T-helper 2 cell treated with Interferon-gamma antibody and Interleukin-4, amounts not matched to agents 100 ng/mL and 5 ng/mL, for 36 hours (primary cell): ENCODE measurements around the gene CAMK2G. TPM values are rescaled to one million over a fixed set of nuclear protein-coding genes. Genes with fewer than 3 reads are reported as not detected.
"Not testable (repeated sequence)": the region's sequence is repeated elsewhere in the genome, so short reads cannot be mapped to it uniquely, and the experiment has no call there.

Source experiments
- intact Hi-C: fragments of 100-400 bp; cut with micrococcal nuclease; formaldehyde crosslinking; loops from one replicate; pipeline ENCODE4 v1.15.1; 2023
- total RNA-seq: library from RNA; stranded (reverse); gene quantifications from 2 replicates; pipeline ENCODE4 v1.2.3, GENCODE V29; 2022

CAMK2G gene
- total RNA-seq, 1 donor from 2014 or later = 52.5 TPM

DNA sequence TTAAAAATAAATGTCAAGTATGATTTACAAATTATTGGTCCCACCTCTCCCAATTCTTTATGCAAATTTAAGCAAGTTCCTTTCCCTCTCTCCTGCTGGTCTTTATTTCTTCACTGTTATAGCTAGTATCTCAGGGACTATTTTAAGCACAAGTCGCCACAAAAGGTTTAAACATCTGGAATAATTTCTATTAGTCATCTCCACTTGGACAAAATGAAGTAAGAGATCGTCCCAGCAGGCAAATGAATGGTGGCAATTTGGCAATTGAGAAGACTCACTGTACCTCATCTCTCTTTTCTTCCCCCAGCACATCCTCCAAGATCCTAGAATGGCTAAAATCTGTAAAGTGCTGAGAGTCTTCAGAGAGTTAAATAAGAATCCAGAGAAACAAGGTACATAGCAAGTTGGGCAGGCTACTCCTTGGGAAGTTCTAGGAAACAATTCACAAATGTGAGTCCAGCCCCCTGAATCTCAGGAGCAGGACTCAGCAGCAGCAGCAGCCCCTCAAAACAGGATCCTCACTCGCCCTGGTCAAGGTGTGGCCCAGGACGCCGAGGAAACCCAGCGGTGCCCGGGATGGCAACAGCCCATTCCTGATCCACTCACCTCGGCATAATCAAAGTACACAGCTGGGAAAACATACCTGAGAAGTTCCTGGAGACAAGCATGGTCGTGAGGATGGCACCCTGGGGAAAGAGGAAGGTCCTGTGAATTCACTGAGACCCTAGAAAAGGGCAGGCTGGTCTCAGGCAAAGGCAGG is 32.6 kb downstream of the CAMK2G start:
- intact Hi-C loops = no loop called here

DNA sequence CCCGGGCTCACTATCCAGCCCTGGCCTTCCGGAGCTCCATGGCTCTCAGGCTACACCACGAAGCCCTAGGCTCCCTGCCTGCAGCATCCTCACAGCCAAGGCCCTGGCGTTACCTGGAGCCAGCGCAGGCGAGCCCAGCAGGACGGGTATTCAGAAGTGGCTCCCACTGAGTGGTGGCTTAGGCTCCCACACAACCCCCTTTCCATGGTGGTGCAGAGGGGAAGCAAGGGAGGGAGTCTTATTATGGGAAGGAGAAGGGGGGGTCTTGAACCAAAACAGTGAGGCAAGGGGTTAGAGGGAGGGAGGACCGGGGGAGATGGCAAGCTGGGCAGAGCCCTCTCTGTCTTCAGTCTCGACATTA is 33.3 kb downstream of the CAMK2G start:
- intact Hi-C loops = no loop called here

DNA sequence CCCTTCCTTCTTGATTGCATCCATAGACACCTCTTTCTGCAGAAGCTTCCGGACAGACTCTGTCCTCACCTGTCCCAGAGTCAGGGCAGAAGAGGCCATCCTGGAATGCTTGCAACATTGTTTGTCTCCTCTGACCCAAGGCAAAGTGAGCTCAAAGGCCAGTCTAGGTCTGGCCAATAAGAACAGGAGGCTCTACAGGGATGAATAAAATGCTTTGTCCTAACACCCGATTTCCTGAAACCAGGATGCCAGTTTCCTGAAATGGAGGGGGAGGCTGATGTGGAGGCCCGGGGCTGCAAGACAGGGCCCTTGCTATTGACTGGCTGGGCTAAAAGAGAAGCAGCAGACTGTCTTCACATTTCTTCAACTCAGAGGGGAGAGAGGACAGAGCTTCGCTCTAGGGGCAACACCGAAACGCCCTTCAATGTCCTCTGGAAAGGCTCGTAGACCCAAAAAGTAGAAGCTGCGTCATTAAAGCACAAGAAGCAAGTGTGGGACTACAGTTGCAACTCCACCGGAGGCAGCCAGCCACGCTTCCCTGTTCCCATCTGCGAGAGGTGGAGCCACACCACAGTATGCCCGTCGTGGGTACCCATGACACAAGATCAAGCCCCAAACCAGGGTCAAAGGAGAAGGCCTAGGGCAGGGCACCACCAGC is 33.8 kb downstream of the CAMK2G start:
- intact Hi-C loops = no loop called here

DNA sequence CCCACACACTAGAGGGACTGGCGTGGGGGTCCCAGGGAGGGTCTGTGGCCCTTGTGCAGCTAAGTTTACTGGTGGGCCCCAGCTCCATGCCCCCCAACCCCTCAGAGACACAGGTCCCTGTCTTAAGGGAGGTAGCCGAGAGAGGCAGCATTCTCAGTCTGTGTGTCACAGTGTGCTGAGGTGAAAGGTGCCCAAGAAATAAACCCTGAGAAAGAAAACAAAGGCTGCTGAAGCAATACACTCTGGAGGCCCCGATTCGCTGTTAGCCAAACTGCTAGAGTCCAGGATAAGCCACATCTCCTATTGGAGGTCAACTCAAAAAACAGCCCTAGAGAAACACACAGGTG is 34.3 kb downstream of the CAMK2G start:
- intact Hi-C loops = no loop called here

DNA sequence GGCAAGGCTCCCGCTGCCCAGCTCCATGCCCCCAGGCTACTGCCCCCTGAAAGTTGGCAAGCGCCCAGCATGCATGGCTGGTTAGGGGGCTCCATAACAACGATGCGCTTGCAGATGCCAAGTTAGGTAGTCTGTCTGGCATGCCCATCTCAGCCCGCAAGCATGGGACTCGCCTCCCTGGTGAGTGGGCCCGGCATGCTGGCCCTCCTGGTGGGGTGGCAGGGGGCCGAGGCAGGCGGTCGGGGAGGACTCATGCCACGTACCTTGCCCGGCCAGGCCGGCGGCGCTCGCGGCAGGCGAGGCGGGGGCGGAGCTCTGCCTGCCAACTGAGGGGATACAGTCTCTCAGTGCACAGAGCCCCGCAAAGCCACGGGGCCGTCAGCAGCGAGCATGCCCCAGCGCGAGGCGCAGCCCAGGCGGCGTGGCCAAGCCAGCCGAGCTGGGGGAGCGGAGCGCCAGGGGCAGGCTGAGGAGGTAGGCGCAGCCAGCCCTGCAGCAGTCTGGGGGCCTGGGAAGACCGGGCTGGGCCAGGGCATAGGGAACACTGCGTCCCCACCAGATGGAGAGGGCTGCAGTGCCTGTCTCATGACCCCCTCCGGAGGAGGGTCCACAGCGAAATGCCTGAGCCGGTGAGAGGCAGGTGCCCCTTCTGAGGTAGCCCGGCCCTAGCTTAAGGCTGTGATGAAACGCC is 34.9 kb downstream of the CAMK2G start:
- intact Hi-C loops = no loop called here

GRCh38 chr10:73838827-73839226 is 35.5 kb downstream of the CAMK2G start:
- intact Hi-C loops = no loop called here

DNA sequence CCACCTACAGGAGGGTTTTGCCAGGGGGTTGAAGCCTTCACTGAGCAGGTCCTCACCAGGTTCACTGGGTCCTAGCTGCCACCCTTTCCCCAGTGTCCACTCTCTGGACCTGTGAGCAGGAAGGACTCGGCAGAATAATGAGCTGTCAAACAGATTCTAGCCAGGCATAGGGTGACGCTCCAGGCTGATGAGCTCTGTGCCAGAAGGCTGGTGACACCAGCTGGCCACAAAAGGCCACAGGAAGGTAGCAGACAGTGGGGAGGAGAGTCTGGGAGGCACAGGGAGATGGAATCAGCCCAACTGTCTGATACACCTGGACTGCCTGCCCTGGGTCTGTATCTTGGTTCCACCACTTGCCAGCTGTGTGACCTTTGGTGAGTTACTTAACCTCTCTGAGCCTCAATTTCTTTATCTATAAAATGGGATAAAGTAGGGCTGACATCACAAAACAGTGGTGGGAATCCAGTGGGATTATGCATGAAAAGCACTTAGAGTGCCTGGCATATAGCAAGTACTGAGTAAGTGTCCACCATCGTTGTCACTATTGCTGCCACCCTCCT is 36.3 kb downstream of the CAMK2G start:
- intact Hi-C loops = no loop called here

GRCh38 chr10:73837072-73837471 is 37.3 kb downstream of the CAMK2G start:
- intact Hi-C loops = no loop called here

GRCh38 chr10:73836427-73836980 is 37.9 kb downstream of the CAMK2G start:
- intact Hi-C loops = no loop called here

GRCh38 chr10:73829090-73829489 is 45.3 kb downstream of the CAMK2G start:
- intact Hi-C loops = not testable (repeated sequence)

DNA sequence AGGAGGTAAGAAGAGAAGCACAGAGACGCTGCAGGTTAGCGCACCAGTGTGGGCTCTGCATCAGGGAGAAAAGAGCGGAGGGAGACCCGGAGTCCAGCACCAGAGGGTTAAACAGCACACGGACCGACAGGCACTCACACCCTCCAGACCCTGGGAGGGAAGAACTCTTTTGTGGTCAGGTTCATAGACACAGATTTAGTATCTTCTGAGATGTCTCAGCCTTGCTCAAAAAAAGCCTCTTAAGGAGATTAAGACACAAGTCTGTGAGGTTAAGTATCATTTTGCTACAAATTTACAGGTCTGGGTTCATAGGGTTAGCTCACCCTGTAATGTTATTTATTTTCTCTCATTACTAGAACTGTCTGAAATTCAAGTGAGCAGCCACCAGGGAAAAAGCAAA is 46.2 kb downstream of the CAMK2G start:
- intact Hi-C loops = no loop called here

GRCh38 chr10:73827346-73828089 is 46.8 kb downstream of the CAMK2G start:
- intact Hi-C loops = no loop called here

GRCh38 chr10:73824146-73824725 is 50.1 kb downstream of the CAMK2G start:
- intact Hi-C loops = no loop called here

GRCh38 chr10:73823391-73823790 is 51.0 kb downstream of the CAMK2G start:
- intact Hi-C loops = no loop called here

DNA sequence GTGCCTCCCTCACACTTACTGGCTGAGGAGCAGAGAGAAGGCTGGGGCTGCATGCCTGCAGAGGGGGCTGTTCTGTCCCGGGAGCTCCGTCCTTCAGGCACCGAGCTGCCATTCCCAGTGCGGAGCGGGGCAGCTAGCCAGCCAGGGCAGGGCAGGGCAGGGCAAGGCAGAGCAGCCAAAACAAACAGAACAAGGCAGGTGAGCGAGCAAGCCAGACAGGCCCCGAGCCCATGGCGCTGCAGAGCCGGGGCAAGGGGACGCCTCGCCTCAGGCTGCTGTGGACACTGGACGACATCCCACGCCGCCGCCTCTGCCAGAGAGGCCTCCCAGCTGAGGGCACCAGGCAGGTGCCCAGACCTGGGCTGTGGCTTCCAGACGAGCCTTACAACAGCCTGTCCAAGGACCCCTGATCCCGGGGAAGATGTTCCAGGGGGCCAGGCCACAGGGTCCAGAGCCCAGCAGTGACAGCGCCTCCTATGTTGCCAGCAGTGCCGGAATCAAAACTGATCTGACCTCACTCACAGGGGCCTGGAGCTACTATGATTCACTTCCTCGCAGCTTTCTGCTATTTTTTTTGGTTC is 54.8 kb downstream of the CAMK2G start:
- intact Hi-C loops = no loop called here

DNA sequence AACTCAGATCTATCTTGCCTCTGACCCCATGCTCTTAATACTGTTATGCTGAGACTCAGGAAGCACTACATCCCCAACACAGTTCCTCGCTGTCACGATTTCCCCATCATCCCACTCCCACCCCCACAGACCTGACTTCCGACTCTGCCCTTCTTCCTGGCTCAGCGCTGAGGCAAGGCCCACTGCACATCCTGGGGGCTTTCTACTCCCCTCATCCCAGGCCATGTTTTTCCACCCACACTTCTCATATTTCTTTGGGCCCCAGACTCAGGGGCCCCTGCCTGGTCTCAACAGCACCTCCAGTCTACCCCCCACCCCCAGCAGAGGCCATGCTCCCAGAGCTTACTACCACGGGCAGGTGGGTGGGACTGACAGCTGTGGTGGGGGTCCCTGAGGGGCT is 55.3 kb downstream of the CAMK2G start:
- intact Hi-C loops = no loop called here

GRCh38 chr10:73818402-73818801 is 56.0 kb downstream of the CAMK2G start:
- intact Hi-C loops = no loop called here

- intact Hi-C loops = no loop called here
Measured at GRCh38 chr10:73817826-73818225, 56.5 kb downstream of the CAMK2G start.

GRCh38 chr10:73816917-73817729 is 57.2 kb downstream of the CAMK2G start:
- intact Hi-C loops = no loop called here

DNA sequence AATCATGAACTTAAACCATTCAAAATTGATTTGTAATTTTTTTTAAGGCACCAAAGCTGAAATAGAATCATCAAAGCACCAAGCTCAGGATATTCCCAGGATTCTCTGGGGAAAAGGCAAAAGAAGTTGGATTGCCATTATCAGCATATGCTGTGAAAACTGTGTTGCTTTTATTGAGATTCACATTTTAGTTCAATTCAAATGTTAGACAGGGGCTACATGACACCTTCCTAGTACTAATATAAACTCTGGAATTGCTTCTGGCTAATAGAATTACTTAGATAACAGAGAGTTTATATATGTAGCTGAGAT is 58.7 kb downstream of the CAMK2G start:
- intact Hi-C loops = no loop called here
